NCI-H345 (cell line): Measurements from ENCODE around the gene INSIG1.

Source experiments
- DNase-seq: peaks from one replicate; lab custom pipeline; 2025; lab: John Stamatoyannopoulos, UW

The INSIG1 gene

DNA sequence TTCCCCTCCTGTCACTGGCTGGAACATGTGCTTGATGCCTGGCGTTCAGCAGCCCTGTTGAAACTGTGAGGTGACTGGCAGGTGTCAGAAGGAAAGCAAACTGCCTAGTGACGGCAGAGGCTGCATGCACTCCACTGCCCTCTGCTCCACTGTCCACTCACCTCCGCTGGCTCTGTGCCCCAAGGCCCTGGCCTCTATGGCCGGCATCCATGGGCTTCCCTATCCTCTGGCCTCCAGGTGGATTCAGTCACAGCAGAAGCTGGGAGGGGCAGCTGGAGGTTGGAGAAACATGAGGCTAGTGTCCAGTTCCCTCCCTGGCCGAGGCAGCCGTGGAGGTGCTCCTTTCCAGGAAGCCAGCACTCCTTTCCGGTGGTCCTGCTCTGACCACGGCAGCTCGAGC is 31.2 kb upstream of the INSIG1 start:
- no peak for DNase-seq

DNA sequence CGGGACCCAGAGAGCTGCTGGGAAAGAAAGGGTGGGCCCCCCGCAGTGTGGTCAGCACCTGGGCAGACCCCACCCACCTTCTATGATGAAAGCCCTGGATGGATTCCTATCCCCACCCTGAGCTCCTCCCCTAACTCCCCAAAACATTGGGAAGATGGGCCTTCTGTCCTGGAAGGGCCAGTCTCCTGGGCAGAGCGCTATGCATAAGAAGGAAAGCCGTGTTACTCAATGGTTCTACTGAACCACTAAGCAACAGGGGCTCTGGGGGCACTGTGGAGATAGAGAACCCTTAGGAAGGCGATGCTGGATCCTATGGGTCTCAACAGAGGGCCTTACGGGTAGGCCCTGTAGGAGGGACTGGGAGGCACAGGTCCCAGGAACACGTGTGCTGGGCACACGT is 30.7 kb upstream of the INSIG1 start:
- no peak for DNase-seq

DNA sequence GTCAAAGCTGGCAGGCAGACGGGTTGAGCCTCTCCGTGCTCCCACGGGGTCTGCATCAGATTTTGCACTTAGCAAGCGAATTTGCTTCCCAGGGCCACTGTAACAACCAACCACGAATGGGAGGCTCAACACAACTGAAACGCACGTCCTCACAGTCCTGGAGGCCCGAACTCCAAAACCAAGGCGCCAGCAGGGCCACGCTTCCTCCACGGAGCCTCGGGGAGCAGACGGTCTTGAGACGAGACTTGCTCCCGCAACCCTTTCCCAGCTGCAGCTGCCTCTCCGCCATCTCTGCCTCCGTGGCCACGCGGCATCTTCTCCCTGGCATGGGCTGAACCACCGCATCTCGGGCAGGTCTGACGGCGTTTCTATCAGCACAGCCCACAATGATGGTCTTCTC is 30.2 kb upstream of the INSIG1 start:
- DNase-seq: no peak

- no peak for DNase-seq
These were observed 29.5 kb upstream of the INSIG1 start for GRCh38 chr7:155268211-155268610.

GRCh38 chr7:155268921-155269650 is 28.6 kb upstream of the INSIG1 start:
- DNase-seq: no peak

DNA sequence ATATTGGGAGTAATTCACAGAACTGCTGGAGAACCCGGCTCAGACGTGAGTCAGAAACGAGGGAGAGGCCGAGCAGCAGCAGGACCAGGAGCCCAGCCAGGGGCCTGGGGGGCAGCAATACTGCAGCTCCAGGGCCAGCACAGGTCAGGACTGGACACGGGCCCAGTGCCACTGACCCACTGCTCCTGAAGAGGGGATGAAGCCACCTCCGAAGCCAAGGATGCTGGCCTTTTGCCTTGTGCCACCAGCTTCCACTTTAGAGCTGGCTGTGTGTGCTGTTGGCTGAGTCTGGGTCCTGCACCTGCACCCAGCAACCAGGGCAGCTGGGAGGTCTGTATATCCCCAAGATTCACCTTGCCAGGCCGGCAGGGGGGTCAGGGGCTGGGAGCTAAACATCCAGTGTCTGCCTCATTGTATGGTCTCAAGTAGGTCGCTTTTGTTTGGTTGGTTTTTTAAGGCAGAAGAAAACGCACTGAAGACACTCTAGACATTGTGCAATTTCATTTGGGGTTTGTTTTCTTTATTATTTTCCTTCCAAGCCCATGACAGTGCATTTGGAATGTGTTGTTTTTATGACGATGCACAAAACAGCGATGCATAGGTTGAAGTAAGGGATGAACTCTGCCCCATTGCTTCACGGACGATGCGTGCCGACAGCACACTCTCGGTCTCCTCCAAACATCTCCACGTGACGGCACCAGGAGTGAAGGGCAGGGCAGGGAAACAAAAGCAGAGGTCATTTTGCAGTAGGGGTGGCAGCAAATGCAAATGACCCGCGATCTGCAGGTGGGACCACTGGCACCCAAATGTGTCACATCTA is 27.7 kb upstream of the INSIG1 start:
- DNase-seq: no peak

DNA sequence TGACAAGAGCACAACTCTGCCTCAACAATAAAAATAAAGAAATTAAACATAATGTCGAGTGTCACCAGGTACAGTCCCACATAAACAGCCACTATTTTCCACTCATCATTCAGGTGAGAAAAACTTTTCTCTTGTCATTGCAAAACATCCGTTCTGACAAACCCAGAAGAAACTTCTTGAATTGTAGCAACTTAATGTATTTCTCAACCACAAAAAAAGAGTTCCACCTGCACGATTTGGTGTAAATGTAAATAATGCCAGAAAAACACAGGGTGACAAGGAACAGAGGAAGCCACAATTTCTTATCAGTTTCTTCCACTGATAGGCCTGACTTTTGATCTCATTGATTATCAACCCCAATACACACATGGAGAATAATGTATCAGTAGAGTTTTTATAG is 26.8 kb upstream of the INSIG1 start:
- DNase-seq: no peak

DNA sequence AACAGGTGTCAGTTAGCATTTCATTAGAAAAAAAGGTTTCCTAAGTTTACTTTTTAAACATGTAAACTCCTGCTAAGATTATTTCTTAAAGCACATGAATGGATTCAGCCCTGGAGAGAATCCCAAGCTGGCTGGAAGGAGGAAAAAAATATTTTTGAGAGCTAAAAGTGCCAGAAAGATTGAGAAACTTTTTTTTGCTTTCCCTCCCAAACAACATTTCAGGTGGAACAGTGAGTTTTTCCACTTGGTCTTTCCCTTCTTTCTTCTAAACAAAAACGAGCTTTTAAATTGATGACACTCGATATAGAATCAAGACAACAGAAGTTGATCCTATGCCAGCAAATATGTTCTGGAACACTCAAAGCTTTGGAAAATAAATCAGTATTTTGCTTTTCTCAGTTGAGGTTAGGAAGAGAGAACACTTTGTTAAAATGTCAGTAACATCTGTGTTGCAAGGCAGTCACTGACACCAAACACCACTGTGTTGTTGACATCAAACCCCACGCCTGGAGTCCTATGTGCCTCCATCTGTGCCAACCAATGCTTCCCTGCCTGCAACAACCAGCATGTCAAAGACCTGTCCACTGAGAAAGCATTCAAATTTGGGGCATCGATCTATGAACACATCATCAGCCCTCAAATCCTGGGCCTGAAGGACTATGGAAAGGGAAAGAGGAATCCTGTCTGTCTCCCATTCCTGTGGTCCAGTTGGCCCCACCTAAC is 22.9 kb upstream of the INSIG1 start:
- no peak for DNase-seq

DNA sequence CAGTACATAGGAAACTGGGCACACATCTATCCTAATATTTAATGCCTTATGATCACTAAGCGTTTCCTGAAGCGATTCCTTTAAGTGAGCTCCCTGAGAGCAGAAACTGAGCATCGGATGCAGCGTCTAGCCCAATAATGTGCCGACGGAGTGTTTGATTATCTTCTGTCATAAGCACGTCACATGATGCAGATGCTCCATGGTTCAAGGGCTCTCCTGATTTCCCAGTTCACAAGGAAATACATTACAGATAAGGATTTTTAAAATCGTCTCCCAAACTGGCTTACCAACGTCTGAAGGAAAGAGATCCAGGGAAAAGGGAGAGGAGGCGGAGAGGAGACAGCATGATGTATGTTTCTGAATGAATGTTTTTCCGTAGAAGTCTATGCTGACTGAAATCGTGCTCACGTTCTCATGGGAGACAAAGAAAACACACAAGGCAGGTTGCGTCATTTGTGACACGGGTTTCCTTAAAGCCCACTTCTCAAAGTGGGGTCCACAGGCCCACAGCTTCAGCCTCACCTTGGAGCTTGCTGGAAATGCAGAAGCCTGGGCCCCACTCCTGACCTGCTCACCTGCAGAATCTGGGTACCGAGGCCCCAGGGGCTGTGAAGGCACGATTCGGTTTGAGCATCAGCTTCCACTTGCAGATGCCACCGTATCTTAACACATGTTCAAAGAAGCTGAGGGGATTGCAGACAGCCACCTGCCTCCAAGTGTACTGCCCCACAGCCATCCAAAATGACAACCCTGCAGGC is 21.5 kb upstream of the INSIG1 start:
- no peak for DNase-seq

GRCh38 chr7:155276800-155277375 is 20.8 kb upstream of the INSIG1 start:
- no peak for DNase-seq

- DNase-seq: no peak
These were observed 20.2 kb upstream of the INSIG1 start for GRCh38 chr7:155277385-155277994.

GRCh38 chr7:155278921-155279320 is 18.8 kb upstream of the INSIG1 start:
- DNase-seq: no peak

DNA sequence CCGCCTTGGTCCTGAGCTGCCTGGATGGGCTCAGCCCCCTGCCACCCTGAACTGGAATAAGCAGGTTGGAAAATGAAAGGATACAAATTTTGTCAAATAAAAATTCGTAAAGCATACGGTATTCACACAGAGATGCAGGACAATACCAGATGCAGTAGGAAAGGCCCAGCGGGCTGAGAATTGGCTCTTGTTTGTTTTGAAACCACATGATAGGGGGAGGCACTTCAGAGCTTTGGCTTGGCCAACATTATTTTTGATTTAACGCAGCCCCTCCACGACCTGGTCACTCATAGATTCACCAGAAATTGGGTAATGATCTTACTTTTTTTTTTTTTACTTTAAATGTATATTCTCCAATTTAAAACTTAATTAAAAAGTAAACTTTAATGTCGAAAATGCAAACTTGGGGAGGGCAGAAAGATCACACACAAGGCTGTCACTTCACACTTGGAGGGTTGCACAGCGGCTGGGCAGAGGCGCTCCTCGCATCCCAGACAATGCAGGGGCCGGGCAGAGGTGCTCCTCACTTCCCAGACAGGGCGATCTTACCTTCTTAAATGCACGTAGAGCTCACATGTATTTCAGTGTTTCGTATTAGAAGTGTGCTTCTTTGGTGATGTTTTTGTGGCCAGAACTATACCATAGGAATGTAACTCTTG is 17.8 kb upstream of the INSIG1 start:
- no peak for DNase-seq

DNA sequence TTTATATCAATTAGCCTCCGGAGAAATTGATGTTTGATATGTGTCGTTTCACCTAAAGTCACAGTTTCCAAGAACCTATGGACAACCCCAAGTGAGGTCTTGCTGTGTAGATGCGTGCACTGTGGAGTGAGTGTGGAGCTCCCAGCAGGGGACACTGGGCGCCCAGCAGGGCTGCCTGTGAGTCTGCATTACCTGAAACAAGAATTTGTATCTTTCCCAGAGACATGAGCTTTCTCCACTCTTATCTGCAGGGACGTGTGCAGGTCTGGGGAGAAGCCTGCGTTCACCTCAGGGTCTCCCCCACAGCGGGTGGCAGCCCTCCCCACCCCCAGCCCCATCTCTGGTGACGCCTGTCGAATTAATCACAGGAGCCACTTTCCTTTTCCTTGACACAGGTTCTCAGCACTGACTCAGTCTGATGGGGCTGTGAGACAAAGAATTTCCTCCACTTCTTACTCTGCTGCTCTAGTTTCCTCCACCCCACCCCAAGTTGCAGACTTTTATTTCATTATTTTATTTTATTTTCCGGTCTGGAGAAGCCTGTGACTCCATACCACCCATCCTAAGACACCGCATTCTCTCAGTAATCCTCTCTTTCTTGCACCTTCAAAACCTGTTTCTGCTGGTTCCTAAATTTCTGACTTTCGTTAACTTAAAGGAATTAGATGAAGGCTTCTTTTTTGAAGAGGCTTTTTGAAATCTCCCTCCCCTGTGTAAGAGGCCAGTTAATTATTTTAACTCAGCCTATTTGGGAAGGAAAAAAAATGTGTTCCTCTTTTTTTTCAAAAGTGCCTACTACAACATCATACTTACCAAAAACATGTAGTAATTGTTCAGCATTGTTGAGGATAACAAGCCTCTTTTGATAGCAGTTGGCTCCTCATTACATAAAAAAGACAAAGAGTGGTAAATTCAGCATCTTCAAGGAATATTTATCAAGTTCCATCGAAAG is 17.0 kb upstream of the INSIG1 start:
- DNase-seq: no peak

- no peak for DNase-seq
These were observed 16.2 kb upstream of the INSIG1 start for GRCh38 chr7:155281398-155281969.

DNA sequence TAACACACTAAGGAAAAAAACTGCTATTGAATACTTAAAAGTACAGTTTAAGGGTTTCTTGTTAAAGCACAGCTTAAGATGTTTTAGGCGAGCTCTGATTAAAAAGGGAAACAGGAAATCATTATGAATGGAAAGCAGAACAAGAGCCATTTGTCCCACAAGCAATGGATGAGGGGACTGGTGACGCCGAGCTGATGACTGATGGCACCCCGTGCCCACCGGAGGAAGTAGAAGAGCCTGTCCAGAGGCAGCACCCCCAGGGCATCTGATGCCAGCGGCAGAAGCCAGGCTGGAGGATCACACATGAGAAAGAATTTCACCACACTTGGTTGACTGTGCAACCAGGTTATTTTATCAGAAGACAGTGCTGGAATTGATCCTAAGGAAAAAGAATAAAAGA is 15.0 kb upstream of the INSIG1 start:
- DNase-seq: no peak

DNA sequence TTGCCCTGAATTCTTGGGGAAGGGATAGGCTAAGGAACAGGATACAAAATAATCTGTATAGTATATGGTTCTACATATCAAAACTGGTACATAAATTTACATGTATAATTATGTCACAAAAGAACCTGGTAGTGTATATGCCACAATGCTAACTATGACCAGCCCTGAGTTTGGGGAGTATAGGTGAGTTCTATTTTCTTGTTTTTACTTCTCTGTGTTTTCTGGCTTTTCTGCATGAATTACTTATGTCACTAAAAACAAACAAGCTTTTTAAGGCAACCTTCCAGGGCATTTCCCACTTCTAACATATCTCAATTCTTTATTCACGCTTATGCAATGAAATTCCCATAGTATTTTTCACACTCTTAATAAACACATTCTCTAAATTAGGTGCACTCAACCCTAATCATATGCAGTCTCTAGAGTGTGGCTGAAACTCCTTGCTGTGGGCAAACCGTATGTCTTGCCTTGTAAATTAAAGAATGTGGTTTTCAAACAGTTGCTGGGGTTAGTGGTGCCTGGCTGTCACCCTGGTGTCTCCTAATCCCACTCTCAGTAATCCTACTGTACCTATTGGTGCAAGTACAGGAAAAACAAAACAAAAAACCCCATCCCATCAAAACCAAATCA is 14.0 kb upstream of the INSIG1 start:
- no peak for DNase-seq

GRCh38 chr7:155284496-155285274 is 13.0 kb upstream of the INSIG1 start:
- no peak for DNase-seq
